ENCODE results near the gene PDF.
"Not testable (repeated sequence)": the region's sequence is repeated elsewhere in the genome, so short reads cannot be mapped to it uniquely, and the experiment has no call there.

Gene PDF, protein sequence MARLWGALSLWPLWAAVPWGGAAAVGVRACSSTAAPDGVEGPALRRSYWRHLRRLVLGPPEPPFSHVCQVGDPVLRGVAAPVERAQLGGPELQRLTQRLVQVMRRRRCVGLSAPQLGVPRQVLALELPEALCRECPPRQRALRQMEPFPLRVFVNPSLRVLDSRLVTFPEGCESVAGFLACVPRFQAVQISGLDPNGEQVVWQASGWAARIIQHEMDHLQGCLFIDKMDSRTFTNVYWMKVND

GRCh38 chr16:69330286-69331109 lies at the start of gene PDF:
Gene PDF (minus strand): TSS chr16:69330588. CDS start chr16:69330570, 18 bp downstream.
- H3K9me3 ChIP-seq (ENCODE audit: low read length) = no peaks in the 10 kb centered on the region
- peak within 1 kb of the TSS; percentile 76 for H3K4me3 ChIP-seq (ENCODE audit: low read length)
- no peaks in the 10 kb centered on the region for H3K27me3 ChIP-seq (ENCODE audit: insufficient read depth, low read length)
- peaks cover 20% of the 10 kb centered on the region for H3K4me1 ChIP-seq (ENCODE audit: insufficient read depth, low read length)
- H3K36me3 ChIP-seq (ENCODE audit: insufficient read depth, low read length) = peaks cover 71% of the 10 kb centered on the region
- H2AFZ ChIP-seq (ENCODE audit: low read depth, low read length) = peak within 1 kb of the TSS; percentile 51

DNA sequence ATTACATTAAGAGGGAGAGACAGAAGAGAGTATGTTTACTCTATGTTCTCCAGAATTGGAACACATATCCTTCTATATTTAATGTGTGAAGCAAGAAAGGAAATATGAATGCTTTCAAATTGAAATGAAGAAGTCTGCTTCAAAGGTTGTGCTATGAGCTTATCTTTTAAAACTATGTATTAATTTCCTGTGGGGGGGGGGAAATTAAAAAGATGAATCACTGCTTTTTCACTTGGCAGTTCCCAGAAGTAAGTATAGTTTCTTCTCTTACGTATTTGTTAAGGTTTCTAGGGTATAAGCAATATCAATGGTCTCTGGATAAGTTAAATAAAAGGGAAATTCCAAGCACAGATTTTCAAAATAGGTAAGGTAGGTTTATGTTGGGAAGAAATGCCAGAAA lies 48.4 kb upstream of the PDF start:
- H2AFZ ChIP-seq (ENCODE audit: low read depth, low read length) = no peak overlapping the region
- peaks cover 3% of the 10 kb centered on the region for H3K4me1 ChIP-seq (ENCODE audit: insufficient read depth, low read length)
- H3K9me3 ChIP-seq (ENCODE audit: low read length) = no peaks in the 10 kb centered on the region
- H3K36me3 ChIP-seq (ENCODE audit: insufficient read depth, low read length) = peaks cover 76% of the 10 kb centered on the region
- H3K27me3 ChIP-seq (ENCODE audit: insufficient read depth, low read length) = no peaks in the 10 kb centered on the region
- H3K4me3 ChIP-seq (ENCODE audit: low read length) = no peak overlapping the region

GRCh38 chr16:69378036-69378435 lies 47.6 kb upstream of the PDF start:
- H3K4me1 ChIP-seq (ENCODE audit: insufficient read depth, low read length) = no peaks in the 10 kb centered on the region
- H3K36me3 ChIP-seq (ENCODE audit: insufficient read depth, low read length) = peaks cover 75% of the 10 kb centered on the region

DNA sequence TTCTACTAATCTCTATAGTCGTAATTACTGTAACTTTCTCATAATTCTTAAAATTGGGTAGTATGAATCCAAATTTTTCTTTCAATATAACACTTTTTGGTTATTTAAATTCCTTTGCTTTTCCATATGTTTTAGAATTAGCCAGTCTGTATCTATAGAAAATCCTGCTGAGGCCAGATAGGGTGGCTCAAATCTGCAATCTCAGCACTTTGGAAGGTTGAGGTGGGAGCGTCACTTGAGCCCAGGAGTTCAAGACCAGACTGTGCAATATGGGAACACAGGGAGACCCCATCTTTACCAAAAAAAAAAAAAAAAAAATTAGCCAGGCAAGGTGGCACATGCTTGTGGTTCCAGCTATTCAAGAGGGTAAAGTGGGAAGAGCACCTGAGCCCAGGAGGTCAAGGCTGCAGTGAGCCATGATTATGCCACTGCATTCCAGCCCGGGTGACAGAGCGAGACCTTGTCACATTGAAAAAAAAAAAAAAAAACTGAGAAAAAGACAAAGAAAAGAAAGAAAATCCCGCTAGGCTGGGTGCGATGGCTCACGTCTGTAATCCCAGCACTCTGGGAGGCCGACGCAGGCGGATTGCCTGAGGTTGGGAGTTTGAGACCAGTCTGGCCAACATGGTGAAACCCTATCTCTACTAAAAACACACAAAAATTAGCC lies 46.1 kb upstream of the PDF start:
- no peak overlapping the region for H2AFZ ChIP-seq (ENCODE audit: low read depth, low read length)
- no peaks in the 10 kb centered on the region for H3K4me1 ChIP-seq (ENCODE audit: insufficient read depth, low read length)
- no peaks in the 10 kb centered on the region for H3K9me3 ChIP-seq (ENCODE audit: low read length)
- H3K4me3 ChIP-seq (ENCODE audit: low read length) = no peak overlapping the region
- peaks cover 68% of the 10 kb centered on the region for H3K36me3 ChIP-seq (ENCODE audit: insufficient read depth, low read length)
- H3K27me3 ChIP-seq (ENCODE audit: insufficient read depth, low read length) = no peaks in the 10 kb centered on the region

More at GRCh38 chr16:69378036-69378435, 47.6 kb upstream of the PDF start:
- Histone ChIP-seq H3K4me3 (ENCODE audit: low read length) (no peak overlapping the region), H3K9me3 (ENCODE audit: low read length) (no peaks in the 10 kb centered on the region), H2AFZ (ENCODE audit: low read depth, low read length) (no peak overlapping the region), H3K27me3 (ENCODE audit: insufficient read depth, low read length) (no peaks in the 10 kb centered on the region)

GRCh38 chr16:69373019-69373418 lies 42.6 kb upstream of the PDF start:
- Histone ChIP-seq H3K36me3 (ENCODE audit: insufficient read depth, low read length) (peaks cover 64% of the 10 kb centered on the region), H3K9me3 (ENCODE audit: low read length) (no peaks in the 10 kb centered on the region), H3K27me3 (ENCODE audit: insufficient read depth, low read length) (no peaks in the 10 kb centered on the region), H3K4me1 (ENCODE audit: insufficient read depth, low read length) (no peaks in the 10 kb centered on the region), H3K4me3 (ENCODE audit: low read length) (no peak overlapping the region), H2AFZ (ENCODE audit: low read depth, low read length) (no peak overlapping the region)

DNA sequence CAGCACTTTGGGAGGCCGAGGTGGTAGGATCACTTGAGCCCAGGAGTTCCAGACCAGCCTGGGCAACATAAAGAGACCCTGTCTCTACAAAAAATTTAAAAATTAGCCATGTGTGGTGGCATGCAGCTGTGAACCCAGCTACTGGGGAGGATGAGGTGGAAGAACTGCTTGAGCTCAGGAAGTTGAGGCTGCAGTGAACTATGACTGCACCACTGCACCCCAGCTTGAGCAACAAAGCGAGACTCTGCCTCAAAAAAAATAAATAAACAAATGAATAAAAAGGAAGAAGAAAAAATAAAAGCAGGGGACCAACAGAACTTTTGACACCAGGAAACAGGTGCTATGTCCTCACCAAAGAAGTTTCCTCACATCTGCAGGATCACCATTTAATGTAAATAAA lies 41.2 kb upstream of the PDF start:
- Histone ChIP-seq H3K27me3 (ENCODE audit: insufficient read depth, low read length) (no peaks in the 10 kb centered on the region), H3K9me3 (ENCODE audit: low read length) (no peaks in the 10 kb centered on the region), H3K4me1 (ENCODE audit: insufficient read depth, low read length) (no peaks in the 10 kb centered on the region), H3K36me3 (ENCODE audit: insufficient read depth, low read length) (peaks cover 70% of the 10 kb centered on the region), H2AFZ (ENCODE audit: low read depth, low read length) (no peak overlapping the region), H3K4me3 (ENCODE audit: low read length) (no peak overlapping the region)

DNA sequence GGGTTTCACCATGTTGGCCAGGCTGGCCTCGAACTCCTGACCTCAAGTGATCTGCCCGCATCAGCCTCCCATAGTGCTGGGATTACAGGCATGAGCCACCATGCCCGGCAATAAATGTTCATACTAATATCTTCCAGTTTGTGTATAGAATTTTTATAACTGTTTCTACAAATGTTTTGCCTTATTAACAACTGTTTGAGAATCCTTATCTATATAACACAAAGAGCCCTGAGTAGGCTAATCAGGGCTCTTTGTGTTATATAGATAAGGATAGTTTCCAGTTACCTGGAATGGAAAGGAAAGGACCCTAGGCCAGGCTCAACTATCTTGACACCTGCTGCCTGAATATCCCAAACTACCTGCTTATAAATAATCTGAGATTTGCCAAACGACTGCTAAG lies 38.5 kb upstream of the PDF start:
- no peak overlapping the region for H3K4me3 ChIP-seq (ENCODE audit: low read length)
- H3K4me1 ChIP-seq (ENCODE audit: insufficient read depth, low read length) = no peaks in the 10 kb centered on the region
- H3K27me3 ChIP-seq (ENCODE audit: insufficient read depth, low read length) = no peaks in the 10 kb centered on the region
- H3K36me3 ChIP-seq (ENCODE audit: insufficient read depth, low read length) = peaks cover 80% of the 10 kb centered on the region
- no peaks in the 10 kb centered on the region for H3K9me3 ChIP-seq (ENCODE audit: low read length)
- H2AFZ ChIP-seq (ENCODE audit: low read depth, low read length) = no peak overlapping the region

DNA sequence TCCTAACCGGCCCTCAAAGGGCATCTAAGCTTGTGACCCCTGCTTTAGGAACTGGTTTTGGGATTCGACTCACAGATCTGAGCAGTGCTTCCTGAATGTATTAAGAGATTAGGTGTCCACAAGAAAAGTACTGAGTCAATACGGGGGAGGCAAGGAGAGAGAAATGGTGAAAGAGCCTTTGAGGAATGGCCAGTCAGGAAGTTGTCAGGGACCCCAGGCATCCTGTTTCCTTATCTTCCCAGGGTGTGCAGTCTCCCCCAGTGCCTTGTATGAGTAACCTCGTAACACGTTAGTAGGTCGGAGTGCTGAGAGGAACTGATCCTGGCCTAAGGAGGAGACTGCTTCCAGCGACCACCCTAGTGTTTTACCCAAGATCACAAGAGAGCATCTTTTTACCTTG lies 37.6 kb upstream of the PDF start:
- H3K27me3 ChIP-seq (ENCODE audit: insufficient read depth, low read length) = no peaks in the 10 kb centered on the region
- H3K4me1 ChIP-seq (ENCODE audit: insufficient read depth, low read length) = no peaks in the 10 kb centered on the region
- no peaks in the 10 kb centered on the region for H3K9me3 ChIP-seq (ENCODE audit: low read length)
- no peak overlapping the region for H3K4me3 ChIP-seq (ENCODE audit: low read length)
- no peak overlapping the region for H2AFZ ChIP-seq (ENCODE audit: low read depth, low read length)
- H3K36me3 ChIP-seq (ENCODE audit: insufficient read depth, low read length) = peaks cover 80% of the 10 kb centered on the region

DNA sequence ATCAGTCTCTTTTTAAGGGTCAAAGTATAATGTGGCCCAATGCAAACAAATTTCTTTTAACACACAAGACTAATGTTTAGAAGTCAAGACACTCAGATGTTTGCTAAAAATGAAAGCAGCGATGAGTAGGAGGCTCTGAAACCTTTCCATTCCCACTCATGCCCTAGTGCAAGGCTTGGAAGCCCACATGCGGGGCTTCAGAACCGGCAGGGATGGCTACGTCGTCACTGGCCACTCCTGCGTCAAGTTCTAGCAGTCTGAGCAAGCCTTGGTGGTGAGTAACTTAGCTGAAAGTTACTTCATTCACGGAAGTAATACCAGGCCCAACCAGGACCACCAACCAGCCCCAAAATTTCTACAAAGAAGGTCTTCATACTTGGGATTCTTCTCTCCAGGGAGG lies 36.0 kb upstream of the PDF start:
- Histone ChIP-seq H3K4me1 (ENCODE audit: insufficient read depth, low read length) (no peaks in the 10 kb centered on the region), H3K4me3 (ENCODE audit: low read length) (no peak overlapping the region), H2AFZ (ENCODE audit: low read depth, low read length) (no peak overlapping the region), H3K36me3 (ENCODE audit: insufficient read depth, low read length) (peaks cover 71% of the 10 kb centered on the region), H3K9me3 (ENCODE audit: low read length) (no peaks in the 10 kb centered on the region), H3K27me3 (ENCODE audit: insufficient read depth, low read length) (no peaks in the 10 kb centered on the region)

DNA sequence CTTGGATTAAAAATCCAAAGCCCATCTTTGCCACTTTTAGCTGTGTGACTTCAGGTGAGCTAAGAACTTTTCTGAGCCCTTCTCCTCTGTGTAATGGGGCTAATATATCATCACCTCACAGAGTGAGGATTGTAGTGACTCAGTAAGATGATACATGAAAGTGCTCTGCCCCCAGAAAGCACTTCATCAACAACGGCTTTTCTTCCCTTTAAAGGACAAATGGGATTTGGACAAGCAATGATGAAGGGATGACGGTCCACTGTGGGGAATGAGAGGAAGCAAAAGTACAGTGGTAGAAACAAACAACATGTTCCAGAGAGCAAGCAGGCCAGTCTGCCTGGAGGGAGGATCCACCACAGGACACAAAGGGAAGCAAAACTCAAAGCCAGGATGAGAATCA lies 35.5 kb upstream of the PDF start:
- Histone ChIP-seq H2AFZ (ENCODE audit: low read depth, low read length) (no peak overlapping the region), H3K4me1 (ENCODE audit: insufficient read depth, low read length) (no peaks in the 10 kb centered on the region), H3K36me3 (ENCODE audit: insufficient read depth, low read length) (peaks cover 71% of the 10 kb centered on the region), H3K9me3 (ENCODE audit: low read length) (no peaks in the 10 kb centered on the region), H3K4me3 (ENCODE audit: low read length) (no peak overlapping the region), H3K27me3 (ENCODE audit: insufficient read depth, low read length) (no peaks in the 10 kb centered on the region)

DNA sequence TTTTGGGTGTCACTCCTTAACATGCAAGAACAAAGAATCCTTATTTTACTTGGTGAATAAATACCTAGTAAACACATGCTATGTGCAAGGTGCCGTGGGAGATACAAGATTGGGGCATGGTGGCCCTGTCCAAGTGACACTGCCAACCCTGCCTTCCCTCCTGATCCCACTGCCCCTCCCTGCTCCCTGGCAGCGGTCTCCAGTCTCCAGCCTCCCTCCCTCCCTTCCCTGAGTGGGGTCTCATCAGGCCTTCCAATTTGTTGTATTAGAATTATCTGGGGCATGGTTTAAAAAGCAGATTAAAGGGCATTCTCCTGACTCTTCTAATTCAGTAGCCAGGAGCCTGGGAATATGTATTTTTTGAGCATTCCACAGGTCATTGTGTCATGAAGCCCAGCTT lies 33.7 kb upstream of the PDF start:
- H3K36me3 ChIP-seq (ENCODE audit: insufficient read depth, low read length) = peaks cover 58% of the 10 kb centered on the region
- H3K4me1 ChIP-seq (ENCODE audit: insufficient read depth, low read length) = no peaks in the 10 kb centered on the region
- no peak overlapping the region for H2AFZ ChIP-seq (ENCODE audit: low read depth, low read length)
- no peak overlapping the region for H3K4me3 ChIP-seq (ENCODE audit: low read length)
- H3K9me3 ChIP-seq (ENCODE audit: low read length) = no peaks in the 10 kb centered on the region
- no peaks in the 10 kb centered on the region for H3K27me3 ChIP-seq (ENCODE audit: insufficient read depth, low read length)

DNA sequence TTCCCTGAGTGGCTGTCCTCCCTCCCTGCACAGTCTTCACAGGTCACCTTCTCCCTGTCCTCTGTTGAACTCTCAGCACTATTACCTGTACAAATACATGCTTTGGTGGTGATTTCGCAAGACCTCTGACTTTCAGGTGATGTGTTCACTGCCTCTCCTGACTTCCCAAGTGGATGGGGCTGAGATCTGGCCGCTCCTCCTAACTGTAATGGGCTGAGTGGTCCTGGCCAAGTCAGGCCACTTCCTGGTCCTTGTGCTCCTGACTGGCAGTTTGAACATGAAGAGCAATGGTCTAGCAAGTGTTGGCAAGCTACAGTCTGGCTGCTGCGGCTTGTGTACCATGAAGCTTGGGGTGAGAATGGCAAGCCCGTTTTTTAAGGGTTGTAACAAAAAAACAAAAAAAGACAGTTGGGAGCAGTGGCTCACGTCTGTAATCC lies 32.9 kb upstream of the PDF start:
- Histone ChIP-seq H3K9me3 (ENCODE audit: low read length) (no peaks in the 10 kb centered on the region), H3K4me3 (ENCODE audit: low read length) (no peak overlapping the region), H3K27me3 (ENCODE audit: insufficient read depth, low read length) (no peaks in the 10 kb centered on the region), H2AFZ (ENCODE audit: low read depth, low read length) (no peak overlapping the region), H3K4me1 (ENCODE audit: insufficient read depth, low read length) (no peaks in the 10 kb centered on the region), H3K36me3 (ENCODE audit: insufficient read depth, low read length) (peaks cover 51% of the 10 kb centered on the region)

DNA sequence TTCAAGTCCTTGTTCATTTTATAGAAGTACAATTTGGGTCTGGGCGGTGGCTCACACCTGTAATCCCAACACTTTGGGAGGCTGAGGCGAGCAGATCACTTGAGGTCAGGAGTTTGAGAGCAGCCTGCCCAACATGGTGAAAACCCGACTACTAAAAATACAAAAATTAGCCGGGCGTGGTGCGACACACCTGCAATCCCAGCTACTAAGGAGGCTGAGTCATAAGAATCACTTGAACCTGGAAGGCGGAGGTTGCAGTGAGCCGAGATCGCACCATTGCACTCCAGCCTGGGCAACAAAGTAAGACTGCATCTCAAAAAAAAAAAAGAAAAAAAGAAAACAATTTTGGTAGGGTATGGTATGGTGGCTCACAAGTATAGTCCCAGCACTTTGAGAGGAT lies 29.7 kb upstream of the PDF start:
- H2AFZ ChIP-seq (ENCODE audit: low read depth, low read length); H3K27me3 ChIP-seq (ENCODE audit: insufficient read depth, low read length); H3K4me3 ChIP-seq (ENCODE audit: low read length); H3K4me1 ChIP-seq (ENCODE audit: insufficient read depth, low read length); H3K9me3 ChIP-seq (ENCODE audit: low read length): not testable (repeated sequence)
- H3K36me3 ChIP-seq (ENCODE audit: insufficient read depth, low read length) = peaks cover 32% of the 10 kb centered on the region

Measured in neuron (in vitro differentiated cells).